Stimulated activated CD4-positive, alpha-beta T cell treated with anti-CD3 and anti-CD28 coated beads, Interleukin-12 subunit alpha, Interleukin-12 subunit beta, amount 100 ng/mL, for 48 hours (primary cell): ENCODE data around the gene TSSC4.
A peak's percentile ranks its signal among the peaks of the same experiment; 100 is the strongest.
"Not testable (repeated sequence)": the region's sequence is repeated elsewhere in the genome, so short reads cannot be mapped to it uniquely, and the experiment has no call there.

Experiments used
- DNase-seq, 3 donors: peaks; one replicate each; pipeline ENCODE4 v3.0.0-alpha.2; 2020; ENCODE audit warnings: low read depth in 2 of 3, low spot score in 1 of 3

Gene TSSC4

DNA sequence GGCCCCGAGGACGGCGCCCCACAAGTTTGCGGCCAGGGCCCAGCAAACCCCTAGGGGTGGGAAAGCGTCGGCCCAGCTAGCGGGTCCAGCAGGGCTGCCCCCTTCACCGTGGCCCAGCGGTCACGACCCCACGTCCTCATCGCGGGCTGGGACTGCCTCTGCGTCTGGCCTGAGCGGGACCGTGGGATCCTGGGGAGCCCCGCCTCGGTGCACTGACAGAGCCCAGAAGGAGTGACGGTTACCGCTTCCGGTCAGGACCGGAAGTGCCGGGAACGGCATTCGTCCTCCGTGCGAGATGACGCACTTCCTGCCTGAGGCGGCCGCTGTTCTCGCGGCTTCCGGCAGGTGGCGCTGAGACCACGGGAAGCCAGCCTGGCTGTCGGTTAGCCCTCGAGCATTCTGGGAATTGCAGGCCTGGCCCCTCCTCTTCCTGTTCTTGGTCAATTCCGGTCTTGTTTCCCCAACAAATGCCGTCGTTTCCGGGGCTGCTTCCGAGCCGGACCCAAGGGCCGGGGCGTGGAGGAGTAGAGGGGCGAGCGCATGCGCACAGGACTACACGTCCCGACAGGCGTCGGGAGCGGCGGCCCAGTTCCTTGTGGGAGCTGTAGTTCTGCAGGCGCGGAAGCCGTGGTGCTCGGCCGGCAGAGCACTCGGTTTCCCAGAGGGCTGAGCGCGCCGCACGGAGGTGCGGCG, at the start of gene TSSC4:
Gene TSSC4, plus strand, starts transcription at position 682 of the 693 bp plus-strand sequence. CDS start 1,884 bp downstream, outside the sequence.
- DNase-seq, result peak; percentile 99

DNA sequence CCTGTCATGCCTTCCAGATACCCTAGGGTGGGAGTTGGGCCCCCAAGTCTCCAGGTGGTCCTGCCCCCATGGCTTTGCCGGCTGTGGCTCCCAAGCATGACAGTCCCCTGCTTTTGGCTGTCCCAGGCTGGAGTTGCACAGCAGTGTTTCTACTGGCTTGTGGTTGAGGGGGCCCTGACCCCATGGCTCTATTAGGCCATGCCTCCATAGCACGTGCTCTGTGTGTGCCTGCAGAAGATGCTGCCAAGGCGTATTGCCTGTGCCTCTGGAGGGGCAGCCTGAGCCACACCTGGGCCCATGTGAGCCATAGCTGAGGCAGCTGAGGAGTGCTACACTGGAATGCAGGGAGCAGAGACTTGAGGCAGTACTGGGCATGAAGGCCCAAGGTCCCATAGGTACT, 48.8 kb upstream of the TSSC4 start:
- DNase-seq, result no peak

DNA sequence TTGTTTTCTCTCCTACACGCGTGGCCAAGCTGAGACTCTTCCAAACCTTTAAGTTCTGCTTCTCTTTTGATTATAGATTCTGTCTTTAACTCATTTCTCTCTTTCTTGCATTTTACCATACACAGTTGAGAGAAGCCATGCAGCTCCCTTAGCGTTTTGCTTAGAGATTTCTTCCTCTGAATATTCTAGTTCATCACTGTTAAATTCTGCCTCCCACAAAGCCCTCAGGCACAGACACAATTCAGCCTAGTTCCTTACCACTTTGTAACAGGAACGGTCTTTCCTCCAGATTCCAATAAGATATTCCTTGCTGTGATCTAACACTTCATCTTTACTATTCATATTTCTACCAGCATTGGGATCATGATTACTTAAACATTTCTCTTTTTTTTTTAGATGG, 48.1 kb upstream of the TSSC4 start:
- DNase-seq, result no peak

DNA sequence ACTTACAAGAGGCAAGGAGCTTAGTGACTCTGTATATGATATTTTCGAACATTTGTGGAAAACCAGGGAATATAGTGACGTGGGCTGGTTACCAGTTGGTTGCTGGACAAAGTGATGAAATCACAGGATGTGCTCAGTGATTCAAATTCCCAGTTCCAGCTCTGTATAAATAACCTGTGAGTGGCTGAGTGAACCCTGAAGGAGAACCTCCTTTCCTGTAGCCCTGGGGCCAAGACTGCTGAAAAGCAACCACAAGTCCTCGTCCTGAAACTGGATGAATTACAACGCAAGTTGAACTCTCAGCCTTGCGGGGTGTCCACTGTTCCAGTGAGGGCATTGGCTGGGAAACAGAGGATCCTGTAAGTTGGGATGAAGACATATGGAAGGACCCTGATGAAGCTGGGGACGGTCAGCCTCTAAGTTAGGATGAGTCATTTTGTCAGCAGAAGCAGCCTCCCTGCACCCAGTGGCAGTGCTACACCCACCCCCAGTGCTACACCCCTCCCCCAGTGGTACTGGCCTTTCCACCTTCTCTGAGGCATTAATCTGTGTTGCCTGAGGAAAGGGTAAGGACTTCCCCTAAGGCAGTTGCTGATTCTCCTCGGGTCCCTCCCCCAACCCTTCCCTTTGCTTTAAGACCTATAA, 45.4 kb upstream of the TSSC4 start:
- DNase-seq, result no peak

DNA sequence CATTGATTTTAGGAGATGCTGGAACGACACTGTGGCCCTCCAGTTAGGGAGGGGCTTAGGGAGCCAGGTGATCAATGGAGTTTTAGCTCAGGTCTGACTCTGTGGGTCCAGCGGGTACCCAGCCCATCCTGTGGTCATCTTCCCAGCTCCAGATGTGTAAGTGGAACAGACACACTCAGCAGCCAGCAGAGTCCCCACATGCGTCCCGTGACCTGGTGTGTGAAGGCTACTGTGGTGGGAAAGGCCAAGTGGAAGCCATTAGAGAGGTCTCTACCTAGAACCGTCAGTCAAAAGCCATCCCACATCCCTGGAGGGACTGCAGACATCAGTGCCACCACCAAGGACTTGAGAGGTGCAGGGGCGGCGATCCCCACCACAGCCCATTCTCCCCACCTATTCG, 43.3 kb upstream of the TSSC4 start:
- DNase-seq, result no peak

DNA sequence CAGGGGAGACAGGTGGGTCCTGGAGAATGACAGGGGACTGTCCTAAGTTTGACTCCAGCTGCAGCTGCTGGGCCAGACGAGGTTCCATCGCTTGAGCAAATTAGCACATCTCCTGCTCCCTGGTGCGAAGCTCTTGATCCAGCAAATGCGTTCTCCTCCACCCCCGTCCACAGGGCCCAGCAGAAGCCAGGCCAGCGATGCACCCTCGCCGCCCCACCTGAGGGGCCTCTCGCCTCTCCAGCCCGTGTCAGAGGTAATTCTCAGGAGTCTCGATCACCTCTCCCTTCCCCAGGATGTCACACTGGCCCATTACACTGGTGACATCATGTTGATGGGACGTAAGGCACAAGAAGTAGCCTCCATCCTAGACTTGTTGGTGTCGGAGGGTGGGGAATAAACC, 42.9 kb upstream of the TSSC4 start:
- DNase-seq, result not testable (repeated sequence)

DNA sequence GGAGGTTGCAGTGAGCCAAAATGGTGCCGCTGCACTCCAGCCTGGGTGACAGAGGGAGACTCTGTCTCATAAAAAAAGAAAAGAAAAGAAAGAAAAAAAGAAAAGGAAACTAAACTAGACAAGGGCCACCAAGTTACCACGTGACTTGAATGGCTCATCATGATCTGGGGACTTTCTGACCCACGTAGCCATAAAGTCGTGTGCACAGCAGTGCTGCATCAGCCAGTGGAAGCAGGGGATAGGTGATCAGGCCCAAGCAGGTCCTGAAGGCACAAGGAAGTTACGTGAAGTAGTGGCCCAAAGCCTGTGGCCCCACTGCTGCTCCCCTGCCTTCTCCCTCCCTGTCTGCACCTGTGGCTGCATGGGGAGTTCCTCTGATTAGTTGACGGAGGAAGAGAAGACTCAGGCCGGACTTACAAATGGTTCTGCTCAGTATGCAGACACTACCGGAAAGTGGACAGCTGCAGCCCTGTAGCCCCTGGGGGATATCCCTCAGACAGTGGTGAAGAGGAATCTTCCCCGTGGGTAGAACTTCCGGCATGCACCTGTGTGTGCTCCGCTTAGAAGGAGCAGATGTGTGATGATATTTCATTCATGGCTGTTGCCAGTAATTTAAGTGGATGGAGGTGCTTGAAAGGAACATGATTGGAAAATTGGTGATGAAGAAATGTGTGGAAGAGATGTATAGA, 41.7 kb upstream of the TSSC4 start:
- DNase-seq, result no peak

DNA sequence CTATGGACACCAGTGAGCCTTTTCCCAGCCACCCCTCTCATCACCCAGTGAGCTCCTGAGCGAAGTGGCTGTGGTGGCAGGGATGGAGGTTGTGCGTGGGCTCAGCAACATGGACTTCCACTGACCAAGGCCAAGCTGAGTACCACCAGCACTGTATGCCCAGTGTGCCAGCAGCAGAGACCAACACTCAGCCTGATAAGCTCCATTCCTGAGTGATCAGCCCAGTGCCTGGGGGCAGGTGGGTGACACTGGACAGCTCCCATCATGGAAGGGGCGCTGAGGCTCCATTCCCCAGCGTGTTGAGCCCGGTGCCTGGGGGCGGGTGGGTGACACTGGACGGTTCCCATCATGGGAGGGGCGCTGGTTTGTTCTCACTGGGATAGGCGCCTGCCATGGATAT, 41.0 kb upstream of the TSSC4 start:
- no peak for DNase-seq

DNA sequence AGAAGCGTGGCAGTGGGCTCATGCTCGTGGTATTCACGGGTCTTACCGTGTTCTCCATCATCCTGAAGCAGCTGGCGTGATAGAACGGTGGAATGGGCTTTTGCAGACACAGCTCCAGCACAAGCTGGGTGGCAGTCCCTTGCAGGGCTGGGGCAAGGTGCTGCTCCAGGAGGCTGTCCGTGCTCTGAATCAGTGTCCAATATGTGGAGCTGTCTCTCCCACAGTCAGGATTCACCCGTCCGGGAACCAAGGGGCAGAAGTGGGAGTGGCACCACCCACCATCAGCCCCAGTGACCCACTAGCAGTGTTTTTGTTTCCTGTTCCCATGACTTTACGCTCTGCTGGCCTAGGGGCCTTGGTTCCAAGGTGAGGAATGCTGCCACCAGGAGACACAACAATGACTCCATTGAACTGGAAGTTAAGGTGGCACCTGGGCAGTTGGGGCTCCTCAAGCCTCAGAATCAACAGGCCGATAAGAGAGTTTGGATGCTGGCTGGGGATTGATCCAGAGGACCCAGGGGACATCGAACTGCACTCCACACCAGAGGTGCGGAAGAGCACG, 40.4 kb upstream of the TSSC4 start:
- DNase-seq, result no peak

DNA sequence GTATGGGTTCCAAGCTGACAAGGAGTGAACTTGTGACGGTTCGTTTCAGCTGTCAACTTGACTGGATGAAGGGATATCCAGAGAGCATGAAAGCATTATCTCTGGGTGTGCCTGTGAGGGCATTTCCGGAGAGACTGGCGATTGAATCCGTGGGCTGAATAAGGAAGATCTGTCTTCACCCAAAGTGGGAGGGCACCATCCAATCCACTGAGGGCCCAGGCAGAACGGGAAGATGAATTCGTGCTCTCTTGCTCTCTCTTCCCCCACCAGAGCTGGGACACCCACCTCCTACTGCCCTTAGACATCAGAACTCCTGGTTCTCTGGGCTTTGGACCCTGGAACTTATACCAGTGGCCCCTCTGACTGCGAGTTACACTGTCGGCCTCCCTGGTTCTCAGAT, 39.0 kb upstream of the TSSC4 start:
- no peak for DNase-seq

DNA sequence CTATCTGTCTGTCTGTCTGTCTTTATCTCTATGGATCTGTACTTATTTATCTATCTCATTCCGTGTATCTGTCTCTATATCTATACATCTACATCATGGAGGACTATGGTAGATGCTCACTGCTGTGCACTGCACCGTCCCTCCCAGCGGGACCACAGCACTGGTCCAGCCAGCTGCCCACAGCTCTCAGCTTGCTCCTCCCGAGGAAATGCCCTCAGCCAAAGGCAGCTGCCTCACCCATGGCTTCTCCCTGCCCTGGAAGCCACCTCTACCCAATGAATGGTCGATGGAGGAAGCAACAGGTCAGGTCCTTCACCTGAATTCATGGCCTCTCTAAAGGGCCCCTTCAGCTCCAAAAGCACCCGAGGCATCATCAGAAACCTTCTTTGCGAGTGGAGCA, 38.1 kb upstream of the TSSC4 start:
- no peak for DNase-seq

DNA sequence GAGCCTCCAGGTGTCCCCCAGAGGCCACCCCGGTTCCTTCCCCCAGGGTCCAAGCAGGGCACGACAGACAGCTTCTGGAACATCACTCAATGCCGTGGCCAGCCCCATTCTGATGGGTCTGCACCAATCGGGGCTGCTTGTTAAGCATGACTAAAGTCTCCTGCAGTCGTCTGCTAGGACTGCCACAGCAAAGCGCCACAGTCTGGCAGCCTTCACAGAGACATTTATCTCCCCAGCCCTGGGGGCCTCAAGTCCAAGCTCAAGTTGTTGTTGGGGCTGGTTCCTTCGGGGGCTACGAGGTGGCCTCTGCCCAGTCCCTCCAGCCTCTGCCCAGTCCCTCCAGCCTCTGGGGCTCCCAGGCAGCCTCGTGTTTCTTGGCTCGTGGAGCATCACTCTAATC, 37.4 kb upstream of the TSSC4 start:
- no peak for DNase-seq

DNA sequence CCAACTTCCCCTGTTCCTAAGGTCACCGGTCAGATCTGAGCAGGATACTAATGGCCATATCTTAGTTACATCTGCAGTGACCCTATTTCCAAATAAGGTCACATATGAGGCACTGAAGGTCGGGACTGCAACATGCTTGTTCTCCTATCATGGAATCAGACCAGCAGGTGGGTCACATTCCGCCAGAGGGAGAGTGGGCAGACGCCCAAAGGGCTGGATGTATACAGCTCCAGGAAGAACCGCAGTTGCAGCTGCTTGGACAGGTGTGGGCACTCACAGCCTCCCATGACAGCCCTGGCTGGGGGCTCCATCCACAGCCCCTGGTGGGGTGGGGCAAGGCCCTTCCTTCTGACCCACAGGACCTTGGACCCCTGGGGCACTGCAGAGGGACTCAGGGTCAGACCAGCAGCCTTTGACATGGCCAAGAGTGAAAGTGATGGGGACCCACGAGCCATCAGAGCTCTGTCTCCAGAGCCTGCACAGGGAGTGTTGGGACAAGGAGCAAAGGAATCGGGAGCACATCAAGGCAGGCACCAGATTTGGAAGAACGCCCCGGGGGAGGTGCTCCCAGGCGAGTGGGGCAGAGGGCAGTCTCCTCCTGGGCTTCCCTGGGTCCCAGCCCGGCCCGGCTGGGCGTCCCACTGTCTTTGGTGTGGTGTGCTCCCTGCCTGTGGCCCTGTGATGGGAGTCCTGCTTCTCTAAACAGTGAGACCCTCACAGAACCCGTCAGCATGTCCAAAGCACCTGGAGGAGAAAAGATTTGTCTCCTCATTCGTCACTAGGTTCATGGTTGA, 36.8 kb upstream of the TSSC4 start:
- no peak for DNase-seq

DNA sequence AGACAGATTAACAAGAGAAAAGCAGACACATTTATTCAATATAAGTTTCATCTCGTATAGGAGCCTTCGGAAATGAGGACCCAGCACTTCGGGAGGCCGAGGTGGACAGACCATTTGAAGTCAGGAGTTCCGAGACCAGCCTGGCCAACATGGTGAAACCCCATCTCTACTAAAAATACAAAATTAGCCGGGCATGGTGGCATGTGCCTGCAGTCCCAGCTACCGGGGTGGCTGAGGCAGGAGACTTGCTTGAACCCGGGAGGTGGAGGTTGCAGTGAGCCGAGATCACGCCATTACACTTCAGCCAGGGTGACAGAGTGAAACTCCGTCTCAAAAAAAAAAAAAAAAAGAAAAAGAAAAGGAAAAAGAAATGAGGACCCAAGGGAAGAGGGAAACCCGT, 36.2 kb upstream of the TSSC4 start:
- DNase-seq, result not testable (repeated sequence)

DNA sequence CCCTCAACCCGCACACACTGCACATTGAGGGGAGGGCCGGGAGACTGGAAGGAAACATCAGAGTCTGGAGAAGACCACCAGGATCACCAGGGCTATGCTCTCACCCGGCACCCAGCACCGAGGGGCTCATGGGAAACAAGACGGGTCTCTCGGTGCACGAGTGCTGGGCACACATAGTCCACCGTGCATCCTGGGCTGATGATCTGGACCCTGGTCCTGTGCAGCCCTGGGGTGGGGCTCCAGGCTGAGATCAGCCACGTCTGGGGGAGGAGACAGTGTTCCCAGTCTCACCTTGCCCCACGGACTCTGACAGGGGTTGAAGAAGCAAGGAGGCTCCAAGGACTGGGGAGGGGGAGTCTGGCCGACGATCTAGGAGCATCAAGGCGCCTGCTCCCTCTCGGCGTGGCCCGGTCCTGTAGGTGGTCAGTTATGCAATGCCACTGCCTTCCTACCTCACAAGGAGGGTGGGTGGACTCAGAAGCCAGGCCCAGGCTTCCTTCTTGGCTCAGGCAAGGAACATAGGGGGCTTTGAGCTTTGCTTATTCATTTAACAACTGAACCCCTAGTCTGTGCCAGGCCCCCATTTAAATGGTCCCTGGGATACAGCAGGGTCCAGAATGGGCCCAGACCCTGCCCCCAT, 34.9 kb upstream of the TSSC4 start:
- no peak for DNase-seq

DNA sequence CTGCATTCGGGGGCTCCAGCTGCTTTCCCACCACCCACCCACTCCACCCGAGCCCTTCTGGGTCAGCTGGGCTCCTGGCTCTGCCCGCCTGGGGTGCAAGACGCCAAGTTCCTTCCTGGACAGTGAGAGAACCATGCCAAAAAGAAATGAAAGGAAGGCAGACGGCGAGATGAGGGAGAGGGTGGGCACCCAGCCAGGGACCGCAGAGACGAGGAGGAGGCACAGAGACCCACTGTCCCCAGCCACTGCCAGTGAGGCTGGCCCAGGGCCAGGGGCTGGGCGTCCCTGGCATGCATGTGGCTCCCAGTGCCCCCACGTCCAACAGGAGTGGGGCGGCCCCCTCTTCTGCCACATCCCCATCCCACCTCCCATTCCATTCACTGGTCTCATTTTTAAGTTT, 34.3 kb upstream of the TSSC4 start:
- no peak for DNase-seq

DNA sequence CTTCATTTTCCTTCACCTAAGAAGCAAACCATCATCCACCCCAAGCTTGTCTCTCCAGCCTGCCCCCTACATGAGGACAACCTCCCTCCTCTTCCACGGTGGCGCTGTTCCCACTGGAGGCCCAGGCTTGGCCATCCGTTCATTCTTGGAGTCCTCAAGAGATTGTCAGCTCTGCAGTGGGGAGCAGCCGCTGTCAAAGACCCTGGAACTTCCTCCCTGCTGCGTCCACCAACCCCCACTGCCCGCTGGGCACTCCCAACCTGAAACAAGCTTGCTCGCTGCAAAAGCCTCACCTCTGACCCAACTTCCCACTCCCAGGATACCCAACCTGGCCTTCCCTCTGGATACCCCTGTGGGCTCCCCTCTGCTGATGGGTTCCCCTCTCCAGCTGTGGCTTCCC, 33.8 kb upstream of the TSSC4 start:
- DNase-seq, result no peak

DNA sequence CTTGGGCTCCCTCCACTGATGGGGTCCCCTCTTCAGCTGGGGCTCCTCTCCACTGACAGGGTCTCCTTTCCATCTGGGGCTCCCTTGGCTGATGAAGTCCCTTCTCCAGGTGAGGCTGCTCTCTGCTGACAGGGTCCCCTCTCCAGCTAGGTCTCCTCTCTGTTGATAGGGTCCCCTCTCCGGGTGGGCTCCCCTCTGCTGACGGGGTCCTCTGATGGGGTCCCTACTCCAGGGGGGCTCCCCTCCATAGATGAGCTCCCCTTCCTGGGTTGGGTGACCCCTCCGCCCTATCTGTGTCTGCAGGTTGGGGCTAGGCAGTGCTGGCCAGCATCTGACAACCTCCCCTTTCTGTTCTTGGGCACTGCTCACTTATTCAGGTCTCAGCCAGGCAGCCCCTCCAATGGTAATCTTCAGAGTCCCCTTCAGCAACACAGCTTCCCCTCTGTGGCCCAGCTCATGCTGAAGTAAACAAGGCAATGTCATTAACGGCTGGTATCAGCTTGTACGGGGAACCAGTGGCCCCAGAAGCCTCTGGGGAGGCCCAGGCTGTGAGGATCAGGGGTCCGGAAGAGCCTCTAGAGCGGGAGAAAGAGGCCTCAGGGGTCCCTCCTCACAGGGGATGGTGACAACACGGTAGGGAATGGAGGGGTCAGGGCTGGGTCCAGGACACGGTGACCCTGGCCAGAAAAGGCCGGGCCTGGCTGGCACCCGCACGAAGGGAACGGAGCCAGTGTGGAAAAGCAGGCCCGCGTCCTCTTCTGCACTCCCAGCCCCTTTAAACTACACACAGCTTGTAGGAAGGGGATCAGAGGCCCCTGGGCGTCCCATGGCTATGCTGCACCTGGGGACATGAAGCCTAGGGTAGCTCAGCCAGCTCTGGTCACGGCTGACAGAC, 33.0 kb upstream of the TSSC4 start:
- no peak for DNase-seq

DNA sequence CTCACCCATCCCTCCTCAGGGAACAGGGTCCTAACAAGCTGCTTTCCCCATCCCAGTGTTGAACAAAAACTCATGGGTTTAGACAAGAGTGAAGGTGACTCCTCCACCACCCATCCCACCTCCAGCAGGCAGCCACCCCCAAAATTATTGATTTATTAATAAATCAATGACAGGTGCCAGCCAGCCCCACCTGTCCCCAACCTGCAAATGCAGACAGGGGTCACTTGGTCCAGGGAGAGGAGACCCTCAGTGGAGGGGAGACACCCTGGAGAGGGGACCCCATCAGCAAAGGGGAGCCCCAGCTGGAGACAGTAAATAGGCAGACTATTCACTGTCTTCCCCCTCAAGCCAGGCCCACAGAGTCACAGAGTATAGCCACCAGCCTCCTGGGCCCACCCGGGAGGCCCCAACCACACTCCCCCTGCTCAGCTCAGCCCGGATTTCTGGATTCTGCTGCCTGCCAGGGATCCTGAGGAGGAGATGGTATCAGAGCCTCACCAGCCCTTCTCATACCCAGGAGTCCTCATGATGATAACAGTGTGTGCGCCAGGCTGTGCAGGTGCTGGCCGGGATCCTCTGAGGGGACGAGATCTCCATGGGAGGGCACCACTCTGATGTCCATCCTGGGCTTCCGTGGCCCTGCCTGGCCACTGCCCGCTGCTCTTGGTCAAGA, 32.2 kb upstream of the TSSC4 start:
- no peak for DNase-seq
